ENCODE measurements around the gene POLG. TPM values are rescaled to one million over a fixed set of nuclear protein-coding genes. Genes with fewer than 3 reads are reported as not detected.
"Not testable (repeated sequence)": the region's sequence is repeated elsewhere in the genome, so short reads cannot be mapped to it uniquely, and the experiment has no call there.

Gene POLG
- total RNA-seq, 1 donor from 2014 or later: 56.2 TPM

- DNase-seq (ENCODE audit: low spot score): no peak
Observed at GRCh38 chr15:89282631-89283030, 52.0 kb downstream of the POLG start.

GRCh38 chr15:89278307-89278706 lies 56.3 kb downstream of the POLG start:
- DNase-seq (ENCODE audit: low spot score): no peak

GRCh38 chr15:89277281-89277680 lies 57.3 kb downstream of the POLG start:
- DNase-seq (ENCODE audit: low spot score): not testable (repeated sequence)

Other genes starting within 250 kb of the POLG start
- gene ABHD2, start 246.4 kb downstream of the POLG start, total RNA-seq: 430 TPM
- not detected for gene RLBP1, start 113.2 kb downstream of the POLG start, total RNA-seq
- gene FANCI, start 90.8 kb downstream of the POLG start, total RNA-seq: 6.2 TPM
- not detected for gene RHCG, start 161.8 kb upstream of the POLG start, total RNA-seq
- 0.37 TPM for gene TICRR, start 240.6 kb upstream of the POLG start, total RNA-seq

Data from mucosa of gallbladder (tissue), 1 donor.